Superior temporal gyrus (tissue), 1 donor: ENCODE data around the gene ACSL5.
"Not testable (repeated sequence)": the region's sequence is repeated elsewhere in the genome, so short reads cannot be mapped to it uniquely, and the experiment has no call there.

Experiments used
- DNase-seq: peaks from one replicate; pipeline ENCODE4 v3.0.0-alpha.2; 2016; ENCODE audit errors: extremely low spot score

Gene ACSL5

GRCh38 chr10:112375721-112376395 is 1.9 kb downstream of the ACSL5 start:
- no peak for DNase-seq

DNA sequence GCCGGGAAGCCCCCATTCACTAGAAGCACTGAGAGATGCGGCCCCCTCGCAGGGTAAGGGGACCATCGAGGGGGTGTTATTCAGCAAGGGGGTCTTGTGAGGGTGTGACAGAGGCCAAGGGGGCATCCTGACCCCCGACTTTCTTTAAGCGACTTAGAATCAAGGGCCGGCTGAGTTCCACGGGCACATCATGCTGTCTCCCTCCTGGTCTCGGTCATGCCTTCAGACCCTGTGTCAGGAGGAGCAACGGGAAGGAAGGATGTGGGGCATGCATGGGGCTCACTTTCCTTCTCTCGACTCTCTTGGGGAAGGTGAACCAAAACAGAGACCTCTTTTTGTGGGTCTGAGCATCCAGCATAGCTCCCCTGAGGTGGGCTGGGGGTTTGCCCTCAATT is 2.5 kb downstream of the ACSL5 start:
- no peak for DNase-seq

GRCh38 chr10:112377116-112377515 is 3.2 kb downstream of the ACSL5 start:
- DNase-seq, result not testable (repeated sequence)

- DNase-seq, result no peak
Measured at GRCh38 chr10:112379635-112380296, 5.8 kb downstream of the ACSL5 start.

DNA sequence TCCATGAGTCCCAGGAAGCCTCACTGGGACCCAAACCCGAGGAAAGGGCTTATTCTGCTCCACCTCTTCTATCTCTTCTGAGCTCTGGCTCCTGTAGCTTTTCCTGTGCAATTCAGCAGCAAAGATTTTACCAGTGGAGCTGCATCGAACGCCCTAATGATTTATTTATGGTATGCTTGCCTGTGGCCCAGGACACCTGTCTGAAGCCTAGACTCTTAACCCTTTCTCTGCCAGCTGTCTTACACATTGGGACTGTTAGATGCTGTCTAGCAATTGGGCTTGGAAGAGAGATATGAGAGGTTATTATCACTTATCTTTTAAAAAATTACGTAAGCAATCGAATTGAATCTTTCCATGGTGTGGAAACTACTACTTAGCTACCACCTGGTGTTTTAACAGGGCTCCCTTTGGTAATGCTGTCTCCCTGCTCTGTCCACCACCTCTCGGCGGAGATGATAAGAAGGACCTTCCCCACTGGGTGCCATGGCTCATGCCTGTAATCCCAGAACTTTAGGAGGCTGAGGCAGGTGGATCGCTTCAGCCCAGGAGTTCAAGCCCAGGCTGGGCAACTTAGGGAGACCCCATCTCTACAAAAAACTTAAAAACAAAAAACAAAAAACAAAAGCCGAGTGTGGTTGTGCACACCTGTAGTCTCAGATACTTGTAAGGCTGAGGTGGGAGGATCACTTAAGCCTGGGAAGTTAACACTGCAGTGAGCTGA is 8.8 kb downstream of the ACSL5 start:
- DNase-seq, result no peak

GRCh38 chr10:112383325-112383724 is 9.4 kb downstream of the ACSL5 start:
- DNase-seq, result no peak

- DNase-seq, result no peak
Measured at GRCh38 chr10:112384141-112384540, 10.2 kb downstream of the ACSL5 start.

- DNase-seq, result no peak
Measured at GRCh38 chr10:112385201-112385600, 11.3 kb downstream of the ACSL5 start.

DNA sequence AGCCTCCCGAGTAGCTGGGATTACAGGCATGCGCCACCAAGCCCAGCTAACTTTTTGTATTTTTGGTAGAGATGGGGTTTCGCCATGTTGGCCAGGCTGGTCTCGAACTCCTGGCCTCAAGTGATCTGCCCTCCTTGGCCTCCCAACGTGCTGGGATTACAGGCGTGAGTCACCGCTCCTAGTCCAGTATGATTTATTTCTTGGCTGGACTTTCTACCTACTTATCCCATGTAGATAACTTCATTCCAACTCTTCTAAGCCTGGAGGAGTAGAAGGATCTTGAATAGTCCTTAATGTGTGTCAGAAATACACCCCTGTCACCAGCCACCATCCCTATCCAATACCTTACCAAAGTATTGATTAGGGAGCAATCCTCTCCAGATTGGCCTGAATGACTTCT is 14.1 kb downstream of the ACSL5 start:
- not testable (repeated sequence) for DNase-seq

DNA sequence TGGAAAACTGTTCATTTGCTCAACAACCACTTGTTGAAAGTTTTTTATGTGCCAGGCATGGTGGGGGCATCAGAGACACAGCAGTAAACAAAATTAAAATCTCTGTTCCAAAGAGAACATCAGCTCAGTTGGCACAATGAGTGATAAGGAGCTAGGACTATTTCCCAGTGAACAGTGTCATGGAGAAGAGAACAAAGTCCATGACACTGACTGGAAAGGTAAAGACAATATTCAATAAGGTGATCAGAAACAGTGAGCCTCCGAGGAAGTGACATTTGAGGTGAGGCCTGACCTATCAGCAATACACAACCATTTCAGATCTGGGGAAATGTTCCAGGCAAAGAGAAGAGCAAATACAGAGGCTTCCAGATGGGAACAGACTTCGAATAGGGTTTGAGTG is 14.6 kb downstream of the ACSL5 start:
- no peak for DNase-seq

GRCh38 chr10:112389271-112389822 is 15.4 kb downstream of the ACSL5 start:
- DNase-seq, result no peak

DNA sequence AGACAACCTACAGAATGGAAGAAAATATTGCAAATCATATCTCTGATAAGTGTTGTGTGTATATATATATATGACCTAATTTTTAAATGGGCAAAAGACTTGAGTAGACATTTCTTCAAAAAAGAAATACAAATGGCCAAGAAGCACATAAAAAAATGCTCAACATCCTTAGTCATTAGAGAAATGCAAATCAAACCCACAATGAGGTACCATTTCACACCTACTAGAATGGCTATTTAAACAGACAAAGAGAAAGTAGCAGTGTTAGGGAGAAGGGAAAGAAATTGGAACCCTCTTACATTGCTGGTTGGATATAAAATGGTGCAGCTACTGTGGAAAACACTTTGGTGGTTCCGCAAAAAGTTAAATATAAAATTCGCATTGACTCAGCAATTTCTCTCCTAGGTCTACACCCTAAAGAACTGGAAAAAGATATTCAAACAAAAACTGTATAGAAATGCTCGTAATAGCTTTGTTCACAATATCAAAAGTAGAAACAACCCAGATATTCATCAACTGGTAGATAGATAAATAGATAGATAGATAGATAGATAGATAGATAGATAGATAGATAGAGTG is 16.3 kb downstream of the ACSL5 start:
- DNase-seq, result no peak

- no peak for DNase-seq
Measured at GRCh38 chr10:112393341-112393740, 19.4 kb downstream of the ACSL5 start.

DNA sequence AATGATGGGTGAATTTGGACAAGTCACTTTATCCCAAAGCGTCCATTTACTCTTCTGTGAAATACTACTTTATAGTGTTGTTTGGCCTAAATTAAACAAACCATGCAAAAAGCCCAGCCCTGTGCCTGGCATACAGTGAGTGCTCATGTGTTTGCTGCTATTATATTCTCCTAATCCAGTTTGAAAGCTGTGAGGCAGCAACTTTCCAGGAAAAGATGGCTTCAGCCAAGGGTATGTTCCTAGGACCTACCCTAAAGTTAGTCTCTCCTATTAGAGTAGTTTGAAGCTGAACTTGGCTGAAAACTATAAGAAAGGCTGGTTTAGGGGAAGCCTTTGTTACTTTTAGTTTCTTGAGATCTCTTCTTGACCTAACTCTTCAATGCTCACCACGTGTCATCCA is 19.9 kb downstream of the ACSL5 start:
- no peak for DNase-seq

- DNase-seq, result no peak
Measured at GRCh38 chr10:112394475-112394875, 20.6 kb downstream of the ACSL5 start.

GRCh38 chr10:112395809-112396530 is 22.1 kb downstream of the ACSL5 start:
- no peak for DNase-seq

GRCh38 chr10:112397592-112397991 is 23.7 kb downstream of the ACSL5 start:
- DNase-seq, result no peak

GRCh38 chr10:112402917-112403316 is 29.0 kb downstream of the ACSL5 start:
- DNase-seq, result no peak

DNA sequence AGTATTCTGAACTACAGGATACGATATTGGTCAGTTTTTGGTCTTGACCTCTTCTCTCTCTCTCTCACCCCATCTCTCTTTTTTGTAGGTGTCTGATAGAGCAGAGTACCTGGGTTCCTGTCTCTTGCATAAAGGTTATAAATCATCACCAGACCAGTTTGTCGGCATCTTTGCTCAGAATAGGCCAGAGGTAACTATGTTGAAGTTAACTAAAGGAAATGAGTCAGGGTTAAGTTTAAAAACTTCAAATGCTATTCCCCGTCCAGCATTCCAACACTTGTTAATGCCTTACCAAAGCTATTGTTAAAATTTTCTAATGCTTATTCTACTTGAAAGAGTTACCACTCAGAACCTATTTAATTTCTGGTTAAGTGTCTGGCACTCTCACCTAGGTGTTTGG is 30.7 kb downstream of the ACSL5 start:
- no peak for DNase-seq

DNA sequence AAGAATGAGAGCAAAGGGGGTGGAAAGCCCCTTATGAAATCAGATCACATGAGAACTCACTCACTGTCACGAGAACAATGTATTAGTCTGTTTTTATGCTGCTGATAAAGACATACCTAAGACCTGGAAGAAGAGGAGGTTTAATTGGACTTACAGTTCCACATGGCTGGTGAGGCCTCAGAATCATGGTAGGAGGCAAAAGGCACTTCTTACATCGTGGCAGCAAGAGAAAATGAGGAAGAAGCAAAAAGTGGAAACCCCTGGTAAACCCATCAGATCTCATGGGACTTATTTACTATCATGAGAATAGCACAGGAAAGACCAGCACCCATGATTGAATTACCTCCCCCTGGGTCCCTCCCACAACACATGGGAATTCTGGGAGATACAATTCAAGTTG is 32.9 kb downstream of the ACSL5 start:
- not testable (repeated sequence) for DNase-seq

- DNase-seq, result no peak
Measured at GRCh38 chr10:112407696-112408095, 33.8 kb downstream of the ACSL5 start.

DNA sequence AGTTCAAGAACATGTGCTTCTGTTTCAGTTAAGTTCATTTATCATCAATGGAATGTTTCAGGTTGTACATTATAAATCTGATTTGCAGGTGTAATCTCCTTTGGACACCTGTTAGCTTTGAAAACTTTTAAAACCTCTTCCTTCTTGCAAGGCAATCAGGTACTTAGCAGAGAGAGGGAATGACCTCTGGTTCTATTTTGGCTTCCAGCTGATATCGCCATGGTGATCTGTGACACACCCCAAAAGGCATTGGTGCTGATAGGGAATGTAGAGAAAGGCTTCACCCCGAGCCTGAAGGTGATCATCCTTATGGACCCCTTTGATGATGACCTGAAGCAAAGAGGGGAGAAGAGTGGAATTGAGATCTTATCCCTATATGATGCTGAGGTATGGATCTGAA is 35.4 kb downstream of the ACSL5 start:
- DNase-seq, result no peak
